Measurements from ENCODE around the gene TLR8.

The TLR8 gene

DNA sequence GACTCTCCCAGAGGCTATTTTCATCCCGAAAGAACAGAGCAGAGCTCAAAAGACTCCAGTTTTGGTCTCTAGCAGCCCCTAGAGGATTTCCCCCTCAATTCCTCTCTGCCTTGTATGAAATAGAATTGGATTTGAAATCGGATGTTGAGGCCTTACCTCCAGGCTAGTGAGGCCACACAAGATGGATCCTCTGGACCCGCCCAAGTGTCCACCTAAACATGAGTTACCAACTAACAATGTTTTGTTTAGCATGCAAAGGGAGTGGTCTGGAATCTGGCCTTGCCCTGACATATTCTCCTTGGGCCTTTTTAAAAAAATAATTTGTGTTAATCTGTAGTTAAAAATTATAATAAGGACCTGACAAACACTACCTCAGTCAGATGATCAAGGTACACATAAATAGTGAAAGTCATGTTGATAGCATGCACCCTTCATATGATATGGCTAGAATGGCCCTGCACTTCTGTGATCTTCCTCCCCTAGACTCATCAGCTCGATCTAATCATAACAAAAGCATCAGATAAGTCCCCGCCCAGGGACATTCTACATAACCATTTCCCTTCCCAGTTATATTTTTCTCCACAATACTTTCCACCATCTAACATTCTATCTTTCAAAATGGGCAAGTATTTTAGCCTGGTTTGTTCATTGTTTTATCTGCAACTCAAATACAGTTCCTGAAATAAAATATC, 6.5 kb downstream of the TLR8 start:
- no peaks in the 10 kb centered on the region for H3K4me1 ChIP-seq
- H3K9me3 ChIP-seq: no peaks in the 10 kb centered on the region
- H3K36me3 ChIP-seq: no peaks in the 10 kb centered on the region
- no peak overlapping the region for H3K4me3 ChIP-seq
- TF ChIP-seq, protein P1, sequence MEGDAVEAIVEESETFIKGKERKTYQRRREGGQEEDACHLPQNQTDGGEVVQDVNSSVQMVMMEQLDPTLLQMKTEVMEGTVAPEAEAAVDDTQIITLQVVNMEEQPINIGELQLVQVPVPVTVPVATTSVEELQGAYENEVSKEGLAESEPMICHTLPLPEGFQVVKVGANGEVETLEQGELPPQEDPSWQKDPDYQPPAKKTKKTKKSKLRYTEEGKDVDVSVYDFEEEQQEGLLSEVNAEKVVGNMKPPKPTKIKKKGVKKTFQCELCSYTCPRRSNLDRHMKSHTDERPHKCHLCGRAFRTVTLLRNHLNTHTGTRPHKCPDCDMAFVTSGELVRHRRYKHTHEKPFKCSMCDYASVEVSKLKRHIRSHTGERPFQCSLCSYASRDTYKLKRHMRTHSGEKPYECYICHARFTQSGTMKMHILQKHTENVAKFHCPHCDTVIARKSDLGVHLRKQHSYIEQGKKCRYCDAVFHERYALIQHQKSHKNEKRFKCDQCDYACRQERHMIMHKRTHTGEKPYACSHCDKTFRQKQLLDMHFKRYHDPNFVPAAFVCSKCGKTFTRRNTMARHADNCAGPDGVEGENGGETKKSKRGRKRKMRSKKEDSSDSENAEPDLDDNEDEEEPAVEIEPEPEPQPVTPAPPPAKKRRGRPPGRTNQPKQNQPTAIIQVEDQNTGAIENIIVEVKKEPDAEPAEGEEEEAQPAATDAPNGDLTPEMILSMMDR (IDR thresholded peaks at IDR 0.05): no peak
- no peaks in the 10 kb centered on the region for H3K27me3 ChIP-seq
- intact Hi-C loops (cut with DNase I; ENCODE audit: low total_unique reads): no loop called here
- DNase-seq: no peak
- no peak overlapping the region for H3K27ac ChIP-seq

GRCh38 chrX:12917753-12918152, 11.3 kb downstream of the TLR8 start:
- Histone ChIP-seq H3K9me3 (no peaks in the 10 kb centered on the region), H3K27me3 (no peaks in the 10 kb centered on the region), H3K4me1 (no peaks in the 10 kb centered on the region), H3K27ac (no peak overlapping the region), H3K36me3 (no peaks in the 10 kb centered on the region), H3K4me3 (no peak overlapping the region)
- TF ChIP-seq, protein P1 (IDR thresholded peaks at IDR 0.05): no peak
- DNase-seq: no peak
- intact Hi-C loops (cut with DNase I; ENCODE audit: low total_unique reads): no loop called here

DNA sequence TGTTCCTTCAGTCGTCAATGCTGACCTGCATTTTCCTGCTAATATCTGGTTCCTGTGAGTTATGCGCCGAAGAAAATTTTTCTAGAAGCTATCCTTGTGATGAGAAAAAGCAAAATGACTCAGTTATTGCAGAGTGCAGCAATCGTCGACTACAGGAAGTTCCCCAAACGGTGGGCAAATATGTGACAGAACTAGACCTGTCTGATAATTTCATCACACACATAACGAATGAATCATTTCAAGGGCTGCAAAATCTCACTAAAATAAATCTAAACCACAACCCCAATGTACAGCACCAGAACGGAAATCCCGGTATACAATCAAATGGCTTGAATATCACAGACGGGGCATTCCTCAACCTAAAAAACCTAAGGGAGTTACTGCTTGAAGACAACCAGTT, 12.6 kb downstream of the TLR8 start:
- no peaks in the 10 kb centered on the region for H3K27me3 ChIP-seq
- no peak overlapping the region for H3K27ac ChIP-seq
- DNase-seq: no peak
- no peak overlapping the region for H3K4me3 ChIP-seq
- no peaks in the 10 kb centered on the region for H3K4me1 ChIP-seq
- TF ChIP-seq, protein P1 (IDR thresholded peaks at IDR 0.05): no peak
- intact Hi-C loops (cut with DNase I; ENCODE audit: low total_unique reads): no loop called here
- no peaks in the 10 kb centered on the region for H3K9me3 ChIP-seq
- no peaks in the 10 kb centered on the region for H3K36me3 ChIP-seq

DNA sequence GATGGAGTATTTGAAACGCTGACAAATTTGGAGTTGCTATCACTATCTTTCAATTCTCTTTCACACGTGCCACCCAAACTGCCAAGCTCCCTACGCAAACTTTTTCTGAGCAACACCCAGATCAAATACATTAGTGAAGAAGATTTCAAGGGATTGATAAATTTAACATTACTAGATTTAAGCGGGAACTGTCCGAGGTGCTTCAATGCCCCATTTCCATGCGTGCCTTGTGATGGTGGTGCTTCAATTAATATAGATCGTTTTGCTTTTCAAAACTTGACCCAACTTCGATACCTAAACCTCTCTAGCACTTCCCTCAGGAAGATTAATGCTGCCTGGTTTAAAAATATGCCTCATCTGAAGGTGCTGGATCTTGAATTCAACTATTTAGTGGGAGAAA, 13.2 kb downstream of the TLR8 start:
- Histone ChIP-seq H3K4me1 (no peaks in the 10 kb centered on the region), H3K9me3 (no peaks in the 10 kb centered on the region), H3K27me3 (no peaks in the 10 kb centered on the region), H3K27ac (no peak overlapping the region), H3K36me3 (no peaks in the 10 kb centered on the region), H3K4me3 (no peak overlapping the region)
- no peak for DNase-seq
- TF ChIP-seq, protein P1 (IDR thresholded peaks at IDR 0.05): no peak
- intact Hi-C loops (cut with DNase I; ENCODE audit: low total_unique reads): no loop called here

GRCh38 chrX:12920990-12921389, 14.6 kb downstream of the TLR8 start:
- Histone ChIP-seq H3K27me3 (no peaks in the 10 kb centered on the region), H3K4me1 (no peaks in the 10 kb centered on the region), H3K4me3 (no peak overlapping the region), H3K36me3 (no peaks in the 10 kb centered on the region), H3K27ac (no peak overlapping the region), H3K9me3 (no peaks in the 10 kb centered on the region)
- intact Hi-C loops (cut with DNase I; ENCODE audit: low total_unique reads): no loop called here
- DNase-seq: no peak
- TF ChIP-seq, protein P1 (IDR thresholded peaks at IDR 0.05): no peak
